Neuronal stem cell (in vitro differentiated cells): ENCODE results near the gene PPOX.

ENCODE experiments used
- DNase-seq: peaks from one replicate; pipeline ENCODE4 v3.0.0-alpha.2; 2013; ENCODE audit warnings: low spot score
- H2AFZ ChIP-seq: one replicate; pipeline ENCODE4 v1.6.1; 2013; ENCODE audit warnings: mild to moderate bottlenecking, low read length, inconsistent platforms
- H2AK5ac ChIP-seq: 2 replicates; pipeline ENCODE4 v1.6.1; 2013; ENCODE audit warnings: low read depth, mild to moderate bottlenecking, inconsistent platforms, low read length, moderate library complexity, mixed read lengths
- H2BK120ac ChIP-seq: 2 replicates; pipeline ENCODE4 v1.6.1; 2013; ENCODE audit warnings: low read depth, mild to moderate bottlenecking, inconsistent platforms, low read length, moderate library complexity, mixed read lengths
- H2BK12ac ChIP-seq: one replicate; pipeline ENCODE4 v1.6.1; 2013; ENCODE audit warnings: low read length, inconsistent platforms
- H2BK15ac ChIP-seq: 2 replicates; pipeline ENCODE4 v1.6.1; 2013; ENCODE audit warnings: mild to moderate bottlenecking, low read length, inconsistent platforms, mixed read lengths
- H2BK5ac ChIP-seq: one replicate; pipeline ENCODE4 v1.6.1; 2013; ENCODE audit warnings: inconsistent platforms, mild to moderate bottlenecking, low read length, moderate library complexity
- H3K14ac ChIP-seq: one replicate; pipeline ENCODE4 v1.6.1; 2013; ENCODE audit warnings: low read length, inconsistent platforms
- H3K18ac ChIP-seq: 2 replicates; pipeline ENCODE4 v1.6.1; 2013; ENCODE audit warnings: low read length, inconsistent platforms
- H3K23ac ChIP-seq: 2 replicates; pipeline ENCODE4 v1.6.1; 2013; ENCODE audit warnings: low read depth, mild to moderate bottlenecking, mixed read lengths, low read length, inconsistent platforms; ENCODE audit not compliant: poor library complexity
- H3K27ac ChIP-seq: replicated peaks from 3 replicates; pipeline ENCODE4 v1.5.1; 2013; ENCODE audit warnings: low read length, inconsistent platforms
- H3K27me3 ChIP-seq, 3 experiments: 2 replicates each; pipeline ENCODE4 v1.6.1; 2013; ENCODE audit warnings: low read length in 3 of 3, mild to moderate bottlenecking in 2 of 3, inconsistent platforms in 1 of 3, low read depth in 1 of 3, mixed read lengths in 1 of 3, moderate library complexity in 1 of 3; ENCODE audit not compliant: control insufficient read depth in 3 of 3, insufficient read depth in 3 of 3
- H3K36me3 ChIP-seq, 2 donors: replicated peaks in 1 of 2; 2 replicates each; pipeline ENCODE4 v1.6.1; 2013; ENCODE audit warnings: low read length in 2 of 2; ENCODE audit not compliant: control insufficient read depth in 2 of 2, insufficient read depth in 2 of 2
- H3K4ac ChIP-seq: 2 replicates; pipeline ENCODE4 v1.6.1; 2013; ENCODE audit warnings: inconsistent platforms, mild to moderate bottlenecking, low read length, moderate library complexity
- H3K4me1 ChIP-seq, 2 donors: 1 replicate in 1 of 2; 2 replicates in 1 of 2; pipeline ENCODE4 v1.6.1; 2013; ENCODE audit warnings: low read length in 2 of 2, low read depth in 1 of 2; ENCODE audit not compliant: control insufficient read depth in 2 of 2, insufficient read depth in 1 of 2
- H3K4me2 ChIP-seq: one replicate; pipeline ENCODE4 v1.6.1; 2013; ENCODE audit warnings: mild to moderate bottlenecking, low read length, inconsistent platforms; ENCODE audit not compliant: insufficient read depth, poor library complexity, severe bottlenecking
- H3K4me3 ChIP-seq, 2 donors: 2 replicates each; pipeline ENCODE4 v1.5.1; 2013; ENCODE audit warnings: low read length in 2 of 2, mild to moderate bottlenecking in 2 of 2, inconsistent platforms in 1 of 2, moderate library complexity in 1 of 2
- H3K79me1 ChIP-seq: one replicate; pipeline ENCODE4 v1.6.1; 2013; ENCODE audit warnings: low read depth, mild to moderate bottlenecking, inconsistent platforms, low read length, moderate library complexity
- H3K9ac ChIP-seq: one replicate; pipeline ENCODE4 v1.6.1; 2013; ENCODE audit warnings: mild to moderate bottlenecking, low read depth, low read length, inconsistent platforms; ENCODE audit not compliant: poor library complexity
- H3K9me3 ChIP-seq, 2 donors: replicated peaks in 1 of 2; 2 replicates each; pipeline versions ENCODE3 to v1.6.1; 2013; ENCODE audit warnings: low read length in 2 of 2, mild to moderate bottlenecking in 2 of 2, inconsistent platforms in 1 of 2, low read depth in 1 of 2, mixed read lengths in 1 of 2, moderate library complexity in 1 of 2; ENCODE audit not compliant: control insufficient read depth in 2 of 2, insufficient read depth in 1 of 2
- H4K8ac ChIP-seq: one replicate; pipeline ENCODE4 v1.6.1; 2013; ENCODE audit warnings: low read depth, mild to moderate bottlenecking, inconsistent platforms, low read length, moderate library complexity
- H4K91ac ChIP-seq: one replicate; pipeline ENCODE4 v1.6.1; 2013; ENCODE audit warnings: low read length, low read depth, mild to moderate bottlenecking, inconsistent platforms; ENCODE audit not compliant: poor library complexity
- WGBS, 2 donors: extraction: QIAGEN DNeasy Blood & Tissue Kit; methylation state at CpG; one replicate each; pipeline ENCODE4 v1.1.7; 2013; ENCODE audit warnings: missing lambda C conversion rate in 2 of 2, mixed read lengths in 1 of 2; ENCODE audit not compliant: insufficient read length in 2 of 2, insufficient replicate concordance in 1 of 2; ENCODE audit errors: extremely low coverage in 2 of 2; 5-methylcytosine and 5-hydroxymethylcytosine counted together

PPOX gene

DNA sequence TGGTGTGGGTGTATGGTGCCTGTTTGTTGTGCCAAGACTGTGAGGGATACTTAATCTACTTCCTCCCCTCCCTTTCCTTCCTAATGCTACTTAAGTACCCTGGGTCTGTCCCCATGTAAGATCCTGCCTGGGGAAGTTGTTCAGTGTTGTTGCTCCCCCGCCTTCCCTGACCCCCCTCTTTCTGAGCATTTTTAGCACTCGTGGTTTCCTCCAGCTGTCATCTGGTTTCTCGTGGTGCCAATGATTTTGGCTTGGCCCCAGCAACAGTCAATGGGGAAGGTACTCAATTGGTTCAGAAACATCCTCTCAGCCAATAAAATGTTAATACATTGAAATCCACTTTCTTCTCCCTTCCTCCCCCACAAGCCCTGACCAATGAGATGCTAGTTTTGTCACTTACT lies 19.1 kb downstream of the PPOX start:
- no peaks in the 10 kb centered on the region for H3K36me3 ChIP-seq
- no peaks in the 10 kb centered on the region for H3K79me1 ChIP-seq
- H3K14ac ChIP-seq = no peak overlapping the region
- no peaks in the 10 kb centered on the region for H3K4me1 ChIP-seq
- WGBS, 2 donors = no CpG with 5 or more reads among the region's 3 CpGs
- no peak overlapping the region for H3K4me2 ChIP-seq
- no peak overlapping the region for H4K8ac ChIP-seq
- DNase-seq = no peak
- H2BK12ac ChIP-seq = no peak overlapping the region
- no peak overlapping the region for H2BK5ac ChIP-seq
- H4K91ac ChIP-seq = no peak overlapping the region
- no peak overlapping the region for H2BK120ac ChIP-seq
- H2AFZ ChIP-seq = no peak overlapping the region
- H2BK15ac ChIP-seq = no peak overlapping the region
- no peak overlapping the region for H2AK5ac ChIP-seq
- no peaks in the 10 kb centered on the region for H3K9me3 ChIP-seq
- no peak overlapping the region for H3K9ac ChIP-seq
- no peak overlapping the region for H3K4me3 ChIP-seq
- H3K27me3 ChIP-seq = no peaks in the 10 kb centered on the region
- H3K4ac ChIP-seq = no peak overlapping the region
- no peak overlapping the region for H3K23ac ChIP-seq
- no peak overlapping the region for H3K18ac ChIP-seq
- H3K27ac ChIP-seq = no peak overlapping the region

DNA sequence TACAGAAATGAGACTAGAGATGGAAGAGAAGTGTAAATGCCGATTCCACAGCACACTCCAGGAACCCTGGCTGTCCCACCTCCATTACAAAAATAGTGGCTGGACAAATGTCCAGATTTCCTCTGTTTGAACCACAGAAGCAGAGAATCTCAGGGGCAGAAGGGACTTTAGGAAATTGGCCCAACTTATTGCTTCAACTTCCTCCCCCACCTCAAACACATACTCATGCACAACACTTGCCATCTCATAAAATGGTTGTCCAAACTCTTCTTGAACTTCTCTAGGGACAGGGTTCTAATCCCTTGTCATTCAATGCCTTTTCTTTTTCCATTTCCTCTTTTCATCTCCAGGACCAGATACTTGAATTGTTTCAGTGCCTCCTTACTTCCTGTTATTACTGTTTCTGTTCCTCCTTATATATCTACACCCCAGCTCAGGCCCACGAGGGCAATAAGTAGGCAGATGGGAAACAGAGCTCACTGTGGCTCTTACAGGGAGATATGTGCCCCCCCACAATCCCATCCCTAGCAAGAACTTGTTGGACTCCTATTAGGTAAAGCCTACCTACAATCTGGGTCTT lies 19.6 kb downstream of the PPOX start:
- Histone ChIP-seq H3K27me3 (no peaks in the 10 kb centered on the region), H3K27ac (no peak overlapping the region), H3K18ac (no peak overlapping the region), H4K91ac (no peak overlapping the region), H4K8ac (no peak overlapping the region), H2AFZ (no peak overlapping the region), H3K4ac (no peak overlapping the region), H2BK15ac (no peak overlapping the region), H3K23ac (no peak overlapping the region), H3K4me3 (no peak overlapping the region), H3K9ac (no peak overlapping the region), H2AK5ac (no peak overlapping the region), H2BK12ac (no peak overlapping the region), H3K79me1 (no peaks in the 10 kb centered on the region), H3K9me3 (no peaks in the 10 kb centered on the region), H2BK120ac (no peak overlapping the region), H3K36me3 (no peaks in the 10 kb centered on the region), H3K4me2 (no peak overlapping the region), H3K4me1 (no peaks in the 10 kb centered on the region), H3K14ac (no peak overlapping the region), H2BK5ac (no peak overlapping the region)
- no CpG with 5 or more reads among the region's 2 CpGs for WGBS, 2 donors
- DNase-seq = no peak

DNA sequence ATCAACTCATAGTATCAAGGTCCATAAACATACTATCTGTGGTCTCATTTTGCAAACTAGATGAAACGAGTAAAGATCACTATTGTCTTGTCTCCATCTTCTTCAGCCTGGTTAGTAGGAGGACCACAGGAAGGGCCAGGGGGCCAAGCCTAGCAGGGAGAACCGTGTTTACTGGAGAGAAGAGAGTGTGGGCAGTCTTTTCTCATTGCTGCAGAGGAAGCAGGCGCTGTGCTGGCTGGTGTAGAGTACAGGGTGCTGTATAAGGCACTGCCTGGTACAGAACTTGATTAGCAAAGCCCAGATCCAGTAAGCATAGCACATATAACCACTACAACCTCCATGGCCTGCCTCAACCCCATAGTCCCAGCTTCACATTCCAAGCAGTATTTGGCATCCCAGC lies 21.1 kb downstream of the PPOX start:
- no peaks in the 10 kb centered on the region for H3K79me1 ChIP-seq
- H3K27ac ChIP-seq = no peak overlapping the region
- H3K36me3 ChIP-seq = peaks cover 0 to 3% of the 10 kb centered on the region in 2 donors
- H4K91ac ChIP-seq = no peak overlapping the region
- H3K9ac ChIP-seq = no peak overlapping the region
- H3K4me1 ChIP-seq = peaks cover 0 to 2% of the 10 kb centered on the region in 2 donors
- H2BK12ac ChIP-seq = no peak overlapping the region
- no peak overlapping the region for H2BK5ac ChIP-seq
- peak overlapping the region; percentile 6 for H3K4ac ChIP-seq
- no peak overlapping the region for H3K4me2 ChIP-seq
- no peaks in the 10 kb centered on the region for H3K27me3 ChIP-seq
- no peak overlapping the region for H3K23ac ChIP-seq
- H2BK15ac ChIP-seq = no peak overlapping the region
- H2AFZ ChIP-seq = no peak overlapping the region
- no peak overlapping the region for H3K14ac ChIP-seq
- H2AK5ac ChIP-seq = no peak overlapping the region
- no CpG with 5 or more reads among the region's 3 CpGs for WGBS, 2 donors
- no peak overlapping the region for H4K8ac ChIP-seq
- H3K4me3 ChIP-seq = no peak overlapping the region
- no peak for DNase-seq
- H3K9me3 ChIP-seq = no peaks in the 10 kb centered on the region
- no peak overlapping the region for H2BK120ac ChIP-seq
- no peak overlapping the region for H3K18ac ChIP-seq

DNA sequence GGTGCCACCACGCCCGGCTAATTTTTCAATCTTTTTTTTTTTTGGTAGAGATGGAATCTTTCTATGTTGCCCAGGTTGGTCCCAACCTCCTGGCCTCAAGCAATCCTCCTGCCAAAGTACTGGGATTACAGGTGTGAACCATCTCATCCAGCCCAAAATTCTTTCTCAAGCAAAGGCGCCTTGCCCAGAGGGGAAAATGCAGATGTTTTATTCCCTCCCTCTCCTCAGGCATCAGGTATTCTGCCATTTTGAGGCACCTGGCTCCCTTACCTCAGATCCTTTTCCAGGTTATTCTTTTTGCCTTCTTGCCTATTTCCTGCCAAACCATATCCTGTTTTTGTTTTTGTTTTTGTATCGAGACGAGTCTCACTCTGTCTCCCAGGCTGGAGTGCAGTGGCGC lies 22.2 kb downstream of the PPOX start:
- Histone ChIP-seq H2AFZ (no peak overlapping the region), H4K91ac (no peak overlapping the region), H3K79me1 (no peaks in the 10 kb centered on the region), H2BK15ac (no peak overlapping the region), H3K23ac (no peak overlapping the region), H4K8ac (no peak overlapping the region), H3K4me2 (no peak overlapping the region), H3K18ac (no peak overlapping the region), H3K9ac (no peak overlapping the region), H2BK12ac (no peak overlapping the region), H3K27me3 (no peaks in the 10 kb centered on the region), H3K14ac (no peak overlapping the region), H3K4ac (no peak overlapping the region), H3K9me3 (no peaks in the 10 kb centered on the region), H2AK5ac (no peak overlapping the region), H3K36me3 (peaks cover 0 to 3% of the 10 kb centered on the region in 2 donors), H2BK5ac (no peak overlapping the region), H3K4me3 (no peak overlapping the region), H3K4me1 (peaks cover 0 to 4% of the 10 kb centered on the region in 2 donors), H2BK120ac (no peak overlapping the region), H3K27ac (no peak overlapping the region)
- DNase-seq = no peak
- WGBS, 2 donors = no CpG with 5 or more reads among the region's 6 CpGs
